HG03520 (cell line): ENCODE results near the gene AVEN.
"Not testable (repeated sequence)": the region's sequence is repeated elsewhere in the genome, so short reads cannot be mapped to it uniquely, and the experiment has no call there.

ENCODE experiments used
- ATAC-seq: cut with Tn5 transposase; IDR thresholded peaks from one replicate; pipeline ENCODE4 v1.9.1; 2021; ENCODE audit warnings: mild to moderate bottlenecking, moderate library complexity; ENCODE audit not compliant: unreplicated experiment

The AVEN gene

GRCh38 chr15:34038871-34039789 is at the start of gene AVEN:
Gene AVEN (minus strand): TSS chr15:34039204. CDS start chr15:34039046, 158 bp downstream.
- ATAC-seq = peak; percentile 40

DNA sequence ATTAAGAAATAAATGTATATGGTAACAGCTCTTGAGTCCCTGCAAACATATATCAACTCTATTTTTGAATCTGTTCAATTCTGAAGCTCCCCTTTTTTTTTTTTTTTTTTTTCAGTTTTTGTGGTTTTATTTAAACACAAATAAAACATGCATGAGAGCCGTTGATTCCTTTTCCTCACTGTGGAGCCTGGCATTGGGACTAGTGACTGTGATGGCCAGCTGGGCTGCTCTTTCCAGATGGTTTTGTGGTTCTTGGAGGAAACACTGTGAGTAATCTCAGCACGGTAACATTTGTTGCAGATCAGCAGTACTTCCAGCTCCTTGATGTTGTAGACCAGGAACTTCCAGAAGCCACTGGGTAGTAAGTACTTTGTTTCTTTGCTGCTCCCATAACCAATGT is 46.7 kb upstream of the AVEN start:
- ATAC-seq = no peak

DNA sequence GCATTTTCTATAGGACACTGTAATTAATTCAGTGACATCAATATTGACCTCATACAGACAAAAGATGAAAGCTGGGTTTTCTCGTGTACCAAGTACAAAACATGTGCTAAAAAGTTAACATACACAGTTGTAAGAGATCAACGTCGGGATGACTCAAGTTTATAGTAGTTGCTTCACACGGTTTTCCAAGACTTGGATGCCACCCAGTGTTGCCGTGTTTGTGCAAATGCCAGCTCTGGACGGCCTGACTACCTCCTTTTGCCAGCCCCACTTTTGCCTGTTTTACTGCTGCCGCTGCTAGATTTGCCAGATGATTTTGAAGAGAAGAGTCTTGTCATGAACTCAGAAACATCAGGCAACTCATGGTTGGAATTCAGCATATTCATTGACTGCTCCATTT is 45.1 kb upstream of the AVEN start:
- ATAC-seq = no peak

DNA sequence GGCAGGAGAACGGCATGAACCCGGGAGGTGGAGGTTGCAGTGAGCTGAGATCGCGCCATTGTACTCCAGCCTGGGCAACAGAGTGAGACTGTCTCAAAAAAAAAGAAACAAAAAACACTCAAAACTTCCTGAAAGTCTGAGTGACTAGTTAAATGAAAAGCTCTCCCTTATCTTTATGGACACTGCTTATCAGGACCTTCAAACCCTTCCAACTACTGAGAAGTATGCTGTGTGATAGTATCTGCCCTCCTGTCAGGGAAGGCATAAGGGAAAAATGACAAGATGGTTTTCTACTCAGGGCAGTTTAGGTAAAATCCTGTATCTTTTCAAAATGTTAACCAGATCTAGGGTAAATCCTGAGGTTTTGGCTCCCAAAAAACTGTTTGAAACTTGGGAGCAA is 40.9 kb upstream of the AVEN start:
- no peak for ATAC-seq

DNA sequence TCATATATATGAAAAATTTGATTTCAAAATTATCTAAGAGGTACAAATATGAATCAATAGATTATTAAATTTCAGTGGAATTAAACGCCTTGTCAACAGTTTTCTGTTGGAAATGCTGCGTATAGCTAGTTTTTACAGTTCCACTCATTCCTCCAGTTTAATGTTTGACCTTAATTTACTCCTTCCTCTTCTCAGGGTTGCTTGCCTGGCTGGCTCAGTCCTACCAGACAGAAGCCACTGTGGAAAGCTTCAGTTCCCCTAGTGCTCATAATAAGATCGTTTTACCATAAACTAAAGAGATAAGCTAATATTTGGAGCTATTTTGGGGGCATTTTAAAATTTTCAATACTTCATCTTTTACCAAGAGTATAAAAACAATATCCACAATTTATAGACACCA is 39.9 kb upstream of the AVEN start:
- ATAC-seq = no peak

DNA sequence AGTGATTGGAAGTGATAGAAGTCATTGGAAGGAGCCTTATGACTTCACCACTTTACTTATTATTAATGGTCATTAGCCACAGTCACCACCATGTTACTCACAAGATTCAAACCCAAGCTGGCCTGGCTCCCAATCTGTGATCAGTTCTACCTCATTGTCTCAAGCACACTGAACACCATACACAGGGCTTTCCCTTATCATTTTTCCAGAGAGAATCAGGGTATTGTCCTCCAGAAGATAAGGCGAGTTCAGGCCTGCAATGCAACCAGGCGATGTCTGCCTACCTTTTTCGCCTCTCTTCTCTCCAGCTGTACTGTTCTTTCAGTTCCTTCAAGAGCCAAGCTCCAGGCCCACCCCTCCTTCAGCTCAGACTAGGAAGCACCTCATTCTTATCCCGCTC is 37.8 kb upstream of the AVEN start:
- ATAC-seq = no peak

DNA sequence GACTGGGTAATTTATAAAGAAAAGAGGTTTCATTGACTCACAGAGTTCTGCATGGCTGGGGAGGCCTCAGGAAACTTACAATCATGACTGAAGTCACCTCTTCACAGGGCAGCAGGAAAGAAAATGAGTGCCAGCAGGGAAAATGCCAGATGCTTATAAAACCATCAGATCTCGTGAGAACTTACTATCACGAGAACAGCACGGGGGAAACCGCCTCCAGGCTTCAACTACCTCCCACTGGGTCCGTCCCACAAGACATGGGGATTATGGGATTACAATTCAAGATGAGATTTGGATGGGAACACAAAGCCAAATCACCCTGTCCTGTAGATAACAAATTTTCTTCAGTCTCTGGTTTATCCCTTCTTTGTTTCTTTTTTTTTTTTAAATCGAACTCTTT is 31.0 kb upstream of the AVEN start:
- ATAC-seq = no peak

DNA sequence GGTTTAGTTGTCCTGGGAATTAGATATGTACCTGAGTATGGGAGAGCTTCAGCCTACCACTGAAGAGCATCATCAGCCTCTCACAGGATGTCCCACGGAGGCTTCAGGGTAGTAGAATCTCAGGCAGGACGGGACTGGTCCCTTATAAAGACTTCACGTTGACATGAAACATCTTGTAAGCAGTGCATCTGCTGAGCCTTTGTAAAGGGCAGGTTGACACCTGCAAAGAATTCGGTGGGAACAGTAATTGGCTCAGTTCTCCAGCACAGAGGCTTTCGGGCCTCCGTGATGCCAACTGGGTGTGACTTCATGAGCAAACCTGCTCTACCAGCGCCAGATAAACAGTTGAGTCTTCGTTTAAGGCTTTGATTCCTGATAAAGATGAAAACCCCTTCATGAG is 26.9 kb upstream of the AVEN start:
- ATAC-seq = no peak

- no peak for ATAC-seq
These were observed 26.3 kb upstream of the AVEN start for GRCh38 chr15:34065261-34065660.

DNA sequence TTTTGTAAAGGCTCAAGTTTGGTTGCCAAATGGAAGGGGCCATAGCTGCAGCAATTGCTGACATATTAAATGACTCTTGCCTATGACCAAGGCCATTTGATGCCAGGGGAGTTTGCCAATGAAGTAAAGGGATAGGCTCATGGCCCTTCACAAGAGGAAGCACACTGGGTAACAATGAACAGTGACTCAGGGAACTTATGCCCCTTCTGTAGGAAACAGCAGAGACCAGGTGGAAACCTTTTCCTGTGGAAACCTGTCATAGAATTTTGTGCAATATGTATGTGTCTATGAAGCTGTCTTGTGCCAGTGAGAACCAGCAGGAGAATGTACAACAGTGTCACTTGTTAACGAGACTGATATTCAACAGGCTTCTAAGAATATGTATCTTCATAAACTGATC is 25.4 kb upstream of the AVEN start:
- no peak for ATAC-seq

DNA sequence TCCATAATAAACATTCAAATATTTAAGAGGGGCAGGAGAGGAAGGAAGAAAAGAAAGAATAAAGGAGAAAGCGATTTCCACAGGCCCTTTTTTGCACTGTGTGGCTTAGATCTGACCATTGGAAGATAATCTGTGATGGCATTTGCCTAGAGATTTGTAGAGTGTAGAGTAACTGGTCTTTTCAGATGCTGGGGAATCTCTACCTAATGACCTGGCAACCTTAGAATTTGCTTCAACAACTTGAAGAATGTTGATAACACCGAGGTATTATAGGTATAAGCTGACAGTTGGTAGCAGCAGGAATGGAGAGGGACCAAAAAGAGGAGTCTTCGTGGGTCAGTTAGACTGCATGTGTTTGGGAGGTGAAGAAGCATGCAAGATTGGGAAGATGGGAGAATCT is 20.9 kb upstream of the AVEN start:
- no peak for ATAC-seq

- no peak for ATAC-seq
These were observed 20.5 kb upstream of the AVEN start for GRCh38 chr15:34059476-34059875.

GRCh38 chr15:34056911-34057310 is 17.9 kb upstream of the AVEN start:
- ATAC-seq = no peak

DNA sequence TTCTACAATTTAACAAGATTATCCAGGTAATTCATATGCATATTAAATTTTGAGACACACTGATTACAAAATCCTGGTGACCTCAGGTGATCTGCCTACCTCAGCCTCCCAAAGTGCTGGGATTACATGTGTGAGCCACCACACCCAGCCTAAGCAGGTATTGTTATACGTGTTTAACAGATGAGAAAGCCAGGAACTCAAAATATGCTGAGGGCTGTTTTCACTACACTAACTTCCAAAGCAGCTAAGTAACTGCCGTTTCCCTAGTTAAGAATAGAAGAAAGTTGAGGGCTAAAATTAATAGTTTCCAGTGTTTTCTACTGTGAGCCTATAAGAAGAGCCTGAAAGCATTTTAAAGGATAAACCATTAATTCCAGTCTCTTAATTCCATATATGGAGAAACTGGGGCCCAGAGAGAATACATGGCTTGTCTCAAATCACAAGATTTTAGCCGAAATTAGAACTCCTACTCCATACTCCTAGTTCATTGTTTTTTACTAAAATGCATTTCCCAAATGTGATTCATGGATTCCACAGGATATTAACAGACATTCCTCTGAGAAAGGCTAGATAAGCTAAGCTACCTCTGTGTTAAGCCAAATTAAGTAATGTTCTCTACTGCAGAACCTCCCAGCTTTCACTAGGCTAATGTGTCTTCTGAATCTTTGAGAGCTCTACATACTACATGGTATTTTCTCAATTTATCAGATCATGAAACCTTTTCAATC is 17.0 kb upstream of the AVEN start:
- no peak for ATAC-seq

- ATAC-seq = no peak
These were observed 15.2 kb upstream of the AVEN start for GRCh38 chr15:34054081-34054707.

DNA sequence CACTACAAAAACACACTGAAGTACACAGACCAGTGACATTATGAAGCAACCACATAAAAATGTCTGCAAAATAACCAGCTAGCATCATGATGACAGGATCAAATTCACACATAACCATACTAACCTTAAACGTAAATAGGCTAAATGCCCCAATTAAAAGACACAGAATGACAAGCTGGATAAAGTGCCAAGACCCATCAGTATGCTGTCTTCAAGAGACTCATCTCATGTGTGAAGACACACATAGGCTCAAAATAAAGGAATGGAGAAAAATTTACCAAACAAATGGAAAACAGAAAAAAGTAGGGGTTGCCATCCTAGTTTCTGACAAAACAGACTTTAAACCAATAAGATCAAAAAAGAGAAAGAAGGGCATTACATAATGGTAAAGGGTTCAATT is 11.4 kb upstream of the AVEN start:
- not testable (repeated sequence) for ATAC-seq

DNA sequence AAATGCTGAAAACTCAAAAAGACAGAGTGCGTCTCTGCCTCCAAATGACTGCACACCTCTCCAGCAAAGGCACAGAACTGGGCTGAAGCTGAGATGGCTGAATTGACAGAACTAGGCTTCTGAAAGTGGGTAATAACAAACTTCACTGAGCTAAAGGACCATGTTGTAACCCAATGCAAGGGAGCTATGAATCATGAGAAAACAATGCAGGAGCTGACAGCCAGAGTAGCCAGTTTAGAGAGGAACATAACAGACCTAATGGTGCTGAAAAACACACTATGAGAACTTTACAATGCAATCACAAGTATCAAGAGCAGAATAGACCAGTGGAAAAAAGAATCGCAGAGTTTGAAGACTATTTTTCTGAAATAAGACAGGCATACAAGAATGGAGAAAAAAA is 10.1 kb upstream of the AVEN start:
- no peak for ATAC-seq

GRCh38 chr15:34047893-34048775 is 9.1 kb upstream of the AVEN start:
- no peak for ATAC-seq

- no peak for ATAC-seq
These were observed 7.6 kb upstream of the AVEN start for GRCh38 chr15:34046471-34047145.

DNA sequence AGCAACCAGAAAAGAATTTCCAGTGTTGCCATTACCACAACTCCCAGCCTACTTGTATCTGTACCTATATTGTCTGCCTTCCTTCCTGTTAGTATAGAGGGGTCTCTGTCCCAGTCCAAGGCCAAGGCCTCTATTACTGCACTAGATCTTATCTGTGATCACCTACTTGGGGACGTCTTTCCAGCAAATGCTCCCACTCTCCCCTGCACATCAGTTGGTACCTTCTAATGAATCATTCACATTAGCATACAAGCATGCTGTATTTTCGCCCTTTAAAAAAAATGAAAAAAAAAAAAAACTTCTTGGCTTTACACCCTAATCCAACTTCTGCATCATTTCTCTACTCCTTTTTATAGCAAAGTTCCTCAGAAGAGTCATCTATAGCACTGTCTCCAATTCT is 4.8 kb upstream of the AVEN start:
- ATAC-seq = no peak
